ENCODE data around the gene TMSB4Y. TPM values are rescaled to one million over a fixed set of nuclear protein-coding genes. Genes with fewer than 3 reads are reported as not detected.
A peak's percentile ranks its signal among the peaks of the same experiment; 100 is the strongest.

The TMSB4Y gene
- total RNA-seq: 1.6 and 2.0 TPM in 2 replicates
- polyA plus RNA-seq: 0.46 and 0.50 TPM in 2 replicates
- 0.65 and 0.80 TPM in 2 replicates for polyA plus RNA-seq (2011; cell fraction: cytosol; rRNA removed)
- 0.99 and 1.3 TPM in 2 replicates for polyA plus RNA-seq (2011; cell fraction: nucleus; rRNA removed)
- 0.44 and 0.46 TPM in 2 replicates for polyA plus RNA-seq (2012)
- 0.80 and 1.4 TPM in 2 replicates for polyA minus RNA-seq
- polyA minus RNA-seq (2011; cell fraction: cytosol; rRNA and poly(A)+ RNA removed): not detected
- 3.0 and 3.7 TPM in 2 replicates for polyA minus RNA-seq (2011; cell fraction: nucleus; rRNA and poly(A)+ RNA removed)
- Bru-seq, nascent RNA: percentile 55 among the genes with signal in this experiment
- BruChase-seq, experiment 1, labeled RNA remaining after a 6-hour chase: percentile 58 among the genes with signal in this experiment
- BruChase-seq, experiment 2, labeled RNA remaining after a 2-hour chase: percentile 62 among the genes with signal in this experiment
- long read RNA-seq, partial matches to known transcripts: 0 of 3 reads
- long read RNA-seq, other reads (novel, unspliced or antisense): 3 of 3 reads

- Histone ChIP-seq H4K20me1 (replicated peaks; ENCODE audit: control insufficient read depth, extremely low read depth, insufficient read depth, low read length) (no peaks in the 10 kb centered on the region), H3K4me3 (replicated peaks in 1 of 3; ENCODE audit: insufficient read depth in 1 of 3, low read depth in 1 of 3, low read length in 3 of 3) (peak within 1 kb of the TSS; percentile 47 to 80 (median 59)), H2AFZ (ENCODE audit: low read depth, low read length) (peak within 1 kb of the TSS; percentile 94), H3K9me3 (replicated peaks; ENCODE audit: control insufficient read depth, insufficient read depth, low read length) (no peaks in the 10 kb centered on the region), H3K27ac (ENCODE audit: insufficient read depth, low read depth, low read length) (peak within 1 kb of the TSS; percentile 88), H3K4me1 (ENCODE audit: control insufficient read depth, extremely low read depth, insufficient read depth, low read length) (peaks cover 7% of the 10 kb centered on the region), H3K9me1 (replicated peaks; ENCODE audit: control insufficient read depth, extremely low read depth, insufficient read depth, low read length) (no peaks in the 10 kb centered on the region), H3K9ac (replicated peaks; ENCODE audit: extremely low read depth, insufficient read depth, low read length) (peak within 1 kb of the TSS; percentile 96), H3K4me2 (ENCODE audit: insufficient read depth, low read length) (peak within 1 kb of the TSS; percentile 90), H3K36me3 (ENCODE audit: control insufficient read depth in 2 of 2, extremely low read depth in 1 of 2, insufficient read depth in 2 of 2, low read length in 2 of 2) (no peaks in the 10 kb centered on the region), H3K79me2 (ENCODE audit: control insufficient read depth, insufficient read depth, low read length) (no peaks in the 10 kb centered on the region), H3K27me3 (ENCODE audit: control insufficient read depth in 2 of 2, insufficient read depth in 2 of 2, low read length in 2 of 2) (no peaks in the 10 kb centered on the region)
- intact Hi-C loops (cut with micrococcal nuclease) (loop anchor here (1.0 to 10.0 kb wide), 2 partner anchors 223 to 799 kb away; partner anchors contain the start of genes DDX3Y and UTY), dilution Hi-C loops (cut with MboI; ENCODE audit: extremely low pct_ligation_motif_present, low sequenced_read_pairs) (no loop called here)
- BruUV-seq (replicated peaks): no TSS peak
- POLR2A ChIA-PET: interaction anchor here (1.0 kb wide), 1 partner anchor 224 kb away, joined by 3 read pairs; the partner anchor contains the start of gene UTY
- no peak for TF ChIP-seq MYC (IDR thresholded peaks at IDR 0.05; ENCODE audit: low read depth, low read length)
- TF ChIP-seq FOS (IDR thresholded peaks at IDR 0.05; ENCODE audit: borderline replicate concordance, insufficient read depth, low read length): no peak
- TF ChIP-seq EZH2 (IDR thresholded peaks at IDR 0.05; ENCODE audit: borderline replicate concordance, low read depth, low read length, severe bottlenecking): no peak
- no peak for TF ChIP-seq JUN (IDR thresholded peaks at IDR 0.05; ENCODE audit: borderline replicate concordance, insufficient read depth, insufficient read length, low read depth)
- no peak for TF ChIP-seq POLR2AphosphoS5 (IDR thresholded peaks at IDR 0.05; ENCODE audit: insufficient read depth, low read depth, low read length)
- TF ChIP-seq CTCF (IDR thresholded peaks at IDR 0.05; ENCODE audit: extremely low read depth in 1 of 2, insufficient read depth in 1 of 2, low read depth in 1 of 2, low read length in 2 of 2): no peak
- no peak for TF ChIP-seq GATA2 (IDR thresholded peaks at IDR 0.05; ENCODE audit: insufficient read depth, insufficient read length, low read depth, low read length)
- TF ChIP-seq POLR2A (IDR thresholded peaks at IDR 0.05; ENCODE audit: low read depth, low read length): no peak
- FAIRE-seq (no peak), DNase-seq (ENCODE audit: low read depth, low spot score) (peak; percentile 80)
- CTCF ChIA-PET: no interaction called here
These were observed at the start of gene TMSB4Y for GRCh38 chrY:13703568-13703968. Gene TMSB4Y (plus strand): TSS chrY:13703899.

Data from endothelial cell of umbilical vein (primary cell).